K562 (cell line): ENCODE measurements around the gene SPNS1. TPM values are rescaled to one million over a fixed set of nuclear protein-coding genes. Genes with fewer than 3 reads are reported as not detected.

ENCODE experiments used
- ATF4 ChIP-seq: fragments of 450-650 bp; formaldehyde crosslinking; IDR thresholded peaks from 2 replicates; pipeline ENCODE4 v1.4.0; 2022; ENCODE audit warnings: mild to moderate bottlenecking, moderate library complexity
- BRD9 ChIP-seq: fragments of 450-650 bp; IDR thresholded peaks from 2 replicates; pipeline ENCODE4 v1.6.1; 2018; ENCODE audit warnings: low read depth; ENCODE audit not compliant: partially characterized antibody
- CC2D1A ChIP-seq: fragments of 450-650 bp; IDR thresholded peaks from 2 replicates; pipeline ENCODE4 v1.6.1; 2017; ENCODE audit warnings: mild to moderate bottlenecking
- CTCF ChIP-seq, 3 experiments: IDR thresholded peaks in 2 of 3; conservative IDR thresholded peaks in 1 of 3; 2 replicates each; pipeline ENCODE4 v1.5.1; 2011 to 2012; ENCODE audit warnings: low read length in 3 of 3, mild to moderate bottlenecking in 3 of 3, control low read depth in 2 of 3, improper control_type of control experiment in 1 of 3, inconsistent platforms in 1 of 3, low read depth in 1 of 3, mixed read lengths in 1 of 3, moderate library complexity in 1 of 3; ENCODE audit not compliant: insufficient read depth in 2 of 3
- FOXJ2 ChIP-seq: fragments of 200-800 bp; sonication (Bioruptor generic); IDR thresholded peaks from 2 replicates; pipeline ENCODE4 v1.6.1; 2016; ENCODE audit warnings: missing genetic modification characterization, missing compliant biosample characterization
- GATA2 ChIP-seq: sonication (generic); formaldehyde crosslinking; IDR thresholded peaks from 2 replicates; pipeline ENCODE4 v1.4.0; 2020; ENCODE audit warnings: mild to moderate bottlenecking, missing genetic modification reagents
- MEF2D ChIP-seq: conservative IDR thresholded peaks from 2 replicates; pipeline ENCODE4 v1.6.1; 2016; ENCODE audit warnings: low read depth, missing genetic modification characterization, missing compliant biosample characterization
- MYC ChIP-seq, 2 experiments: fragments of 250-450 bp in 1 of 2; sonication (Bioruptor Pico) in 1 of 2; IDR thresholded peaks; 2 replicates each; pipeline versions ENCODE4 v1.5.1 to v1.6.1; 2012 to 2021; ENCODE audit warnings: low read depth in 2 of 2, borderline replicate concordance in 1 of 2, improper control_type of control experiment in 1 of 2, low read length in 1 of 2, mild to moderate bottlenecking in 1 of 2, moderate library complexity in 1 of 2
- NONO ChIP-seq, 2 experiments: fragments of 200-400 bp in 1 of 2; fragments of 450-650 bp in 1 of 2; formaldehyde crosslinking in 1 of 2; IDR thresholded peaks; 2 replicates each; pipeline ENCODE4 v1.6.1; 2017; ENCODE audit warnings: low read depth in 2 of 2, mild to moderate bottlenecking in 2 of 2, moderate library complexity in 2 of 2, low read length in 1 of 2
- RBM34 ChIP-seq: fragments of 200-400 bp; formaldehyde crosslinking; IDR thresholded peaks from 2 replicates; pipeline ENCODE4 v1.6.1; 2018; ENCODE audit warnings: low read length, borderline replicate concordance; ENCODE audit not compliant: insufficient read depth
- SETDB1 ChIP-seq: IDR thresholded peaks from one replicate; pipeline ENCODE4 v1.6.1; 2012; ENCODE audit warnings: low read length, control low read depth, inconsistent platforms
- SMAD1 ChIP-seq: fragments of 150-350 bp; IDR thresholded peaks from 2 replicates; pipeline ENCODE4 v1.6.1; 2014; ENCODE audit warnings: low read length, low read depth; ENCODE audit not compliant: partially characterized antibody
- SMARCE1 ChIP-seq: fragments of 450-650 bp; IDR thresholded peaks from 2 replicates; pipeline ENCODE4 v1.7.1; 2016; ENCODE audit warnings: mild to moderate bottlenecking
- ZBTB1 ChIP-seq: sonication (generic); formaldehyde crosslinking; IDR thresholded peaks from 2 replicates; pipeline ENCODE4 v1.8.1; 2023; ENCODE audit warnings: missing genetic modification reagents, low read depth, mild to moderate bottlenecking, borderline replicate concordance
- ZNF174 ChIP-seq: fragments of 250-450 bp; sonication (Bioruptor Pico); IDR thresholded peaks from 2 replicates; pipeline ENCODE4 v1.4.0; 2020; ENCODE audit warnings: mild to moderate bottlenecking
- ZNF274 ChIP-seq: IDR thresholded peaks from 2 replicates; pipeline ENCODE4 v1.6.1; 2011; ENCODE audit warnings: low read depth, mild to moderate bottlenecking, low read length, moderate library complexity, borderline replicate concordance
- polyA plus RNA-seq, 8 experiments: library from polyadenylated mRNA; depleted of rRNA in 4 of 8; stranded (reverse) in 5 of 8; unstranded in 3 of 8; fragments of >200 nt; fragmentation: Nextera tagmentation in 2 of 8; fragmentation: Illumina TruSeq in 1 of 8; extraction: Ambion mirVana in 2 of 8; extraction: Trizol in 1 of 8; gene quantifications; 2 replicates each; pipeline versions ENCODE4 v1.2.1 to v1.2.3, GENCODE V29; 2011 to 2014; ENCODE audit warnings: inconsistent platforms in 1 of 8, missing spikeins in 1 of 8
- total RNA-seq, 7 experiments: library from RNA; depleted of rRNA in 6 of 7; stranded (reverse); fragments of >200 nt in 6 of 7; fragmentation: Illumina TruSeq in 2 of 7; extraction: Trizol in 2 of 7; gene quantifications; 2 replicates each; pipeline versions ENCODE4 v1.2.1 to v1.2.3, GENCODE V29; 2011 to 2021; ENCODE audit warnings: low replicate concordance in 1 of 7
- TF ChIP-seq, protein P1 (sequence below): fragments of 250-450 bp; sonication (Bioruptor Pico); IDR thresholded peaks from 2 replicates; pipeline ENCODE4 v1.4.0; 2020
- TF ChIP-seq, protein P2 (sequence below), 2 experiments: fragments of 450-650 bp; IDR thresholded peaks; 2 replicates each; pipeline ENCODE4 v1.6.1; 2018; ENCODE audit warnings: mild to moderate bottlenecking in 2 of 2, low read depth in 1 of 2; ENCODE audit not compliant: partially characterized antibody in 2 of 2

SPNS1 gene
- total and polyA plus RNA-seq, 9 of the 15 experiments (the other 6 are each of a cell fraction or from before 2014, with no cell fraction given): 0.58 to 64.9 (median 13.7) TPM

- TF ChIP-seq ATF4 (CRISPR knock-in tag) (no peak), ZNF174 (no peak), SETDB1 (peak; percentile 59), SMARCE1 (no peak), BRD9 (no peak), RBM34 (no peak), CTCF (IDR thresholded peaks at IDR 0.05 in 2 of 3, conservative IDR thresholded peaks at IDR 0.05 in 1 of 3; ENCODE audit: insufficient read depth in 2 of 3, low read depth in 1 of 3, low read length in 3 of 3) (0 out of 6 replicates have a peak, but pooled peaks of 1 of the 3 experiments have one; percentile 4), MYC (IDR thresholded peaks at IDR 0.05; ENCODE audit: low read depth, low read length) (peak; percentile 84), MYC (CRISPR knock-in tag; IDR thresholded peaks at IDR 0.05; ENCODE audit: borderline replicate concordance, low read depth) (peak; percentile 33; the same call in 1 of the 2 replicates), GATA2 (CRISPR knock-in tag) (0 out of 2 replicates have a peak, but pooled peaks have one; percentile 7), ZNF274 (no peak), MEF2D (tag) (no peak), CC2D1A (no peak), SMAD1 (no peak), ZBTB1 (CRISPR knock-in tag) (no peak), NONO (IDR thresholded peaks at IDR 0.05; ENCODE audit: low read depth in 2 of 2, low read length in 1 of 2) (peak in 1 of 2 experiments; percentile 32; a peak in 1 of 4 replicates), FOXJ2 (tag) (peak; percentile 88)
- TF ChIP-seq, protein P1, sequence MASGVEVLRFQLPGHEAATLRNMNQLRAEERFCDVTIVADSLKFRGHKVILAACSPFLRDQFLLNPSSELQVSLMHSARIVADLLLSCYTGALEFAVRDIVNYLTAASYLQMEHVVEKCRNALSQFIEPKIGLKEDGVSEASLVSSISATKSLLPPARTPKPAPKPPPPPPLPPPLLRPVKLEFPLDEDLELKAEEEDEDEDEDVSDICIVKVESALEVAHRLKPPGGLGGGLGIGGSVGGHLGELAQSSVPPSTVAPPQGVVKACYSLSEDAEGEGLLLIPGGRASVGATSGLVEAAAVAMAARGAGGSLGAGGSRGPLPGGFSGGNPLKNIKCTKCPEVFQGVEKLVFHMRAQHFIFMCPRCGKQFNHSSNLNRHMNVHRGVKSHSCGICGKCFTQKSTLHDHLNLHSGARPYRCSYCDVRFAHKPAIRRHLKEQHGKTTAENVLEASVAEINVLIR (CRISPR knock-in tag): peak; percentile 33; the same call in 1 of the 2 replicates
- TF ChIP-seq, protein P2, sequence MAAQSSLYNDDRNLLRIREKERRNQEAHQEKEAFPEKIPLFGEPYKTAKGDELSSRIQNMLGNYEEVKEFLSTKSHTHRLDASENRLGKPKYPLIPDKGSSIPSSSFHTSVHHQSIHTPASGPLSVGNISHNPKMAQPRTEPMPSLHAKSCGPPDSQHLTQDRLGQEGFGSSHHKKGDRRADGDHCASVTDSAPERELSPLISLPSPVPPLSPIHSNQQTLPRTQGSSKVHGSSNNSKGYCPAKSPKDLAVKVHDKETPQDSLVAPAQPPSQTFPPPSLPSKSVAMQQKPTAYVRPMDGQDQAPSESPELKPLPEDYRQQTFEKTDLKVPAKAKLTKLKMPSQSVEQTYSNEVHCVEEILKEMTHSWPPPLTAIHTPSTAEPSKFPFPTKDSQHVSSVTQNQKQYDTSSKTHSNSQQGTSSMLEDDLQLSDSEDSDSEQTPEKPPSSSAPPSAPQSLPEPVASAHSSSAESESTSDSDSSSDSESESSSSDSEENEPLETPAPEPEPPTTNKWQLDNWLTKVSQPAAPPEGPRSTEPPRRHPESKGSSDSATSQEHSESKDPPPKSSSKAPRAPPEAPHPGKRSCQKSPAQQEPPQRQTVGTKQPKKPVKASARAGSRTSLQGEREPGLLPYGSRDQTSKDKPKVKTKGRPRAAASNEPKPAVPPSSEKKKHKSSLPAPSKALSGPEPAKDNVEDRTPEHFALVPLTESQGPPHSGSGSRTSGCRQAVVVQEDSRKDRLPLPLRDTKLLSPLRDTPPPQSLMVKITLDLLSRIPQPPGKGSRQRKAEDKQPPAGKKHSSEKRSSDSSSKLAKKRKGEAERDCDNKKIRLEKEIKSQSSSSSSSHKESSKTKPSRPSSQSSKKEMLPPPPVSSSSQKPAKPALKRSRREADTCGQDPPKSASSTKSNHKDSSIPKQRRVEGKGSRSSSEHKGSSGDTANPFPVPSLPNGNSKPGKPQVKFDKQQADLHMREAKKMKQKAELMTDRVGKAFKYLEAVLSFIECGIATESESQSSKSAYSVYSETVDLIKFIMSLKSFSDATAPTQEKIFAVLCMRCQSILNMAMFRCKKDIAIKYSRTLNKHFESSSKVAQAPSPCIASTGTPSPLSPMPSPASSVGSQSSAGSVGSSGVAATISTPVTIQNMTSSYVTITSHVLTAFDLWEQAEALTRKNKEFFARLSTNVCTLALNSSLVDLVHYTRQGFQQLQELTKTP (IDR thresholded peaks at IDR 0.05; ENCODE audit: low read depth in 1 of 2, partially characterized antibody in 2 of 2): peak; percentile 15 to 86
Observed at GRCh38 chr16:28974437-28975157, at the start of gene SPNS1 (continued).
